Superior temporal gyrus (tissue), 1 donor: ENCODE measurements around the gene GOLM1.
"Not testable (repeated sequence)": the region's sequence is repeated elsewhere in the genome, so short reads cannot be mapped to it uniquely, and the experiment has no call there.

Experiments used
- DNase-seq: peaks from one replicate; pipeline ENCODE4 v3.0.0-alpha.2; 2016; ENCODE audit errors: extremely low spot score

Gene GOLM1, protein sequence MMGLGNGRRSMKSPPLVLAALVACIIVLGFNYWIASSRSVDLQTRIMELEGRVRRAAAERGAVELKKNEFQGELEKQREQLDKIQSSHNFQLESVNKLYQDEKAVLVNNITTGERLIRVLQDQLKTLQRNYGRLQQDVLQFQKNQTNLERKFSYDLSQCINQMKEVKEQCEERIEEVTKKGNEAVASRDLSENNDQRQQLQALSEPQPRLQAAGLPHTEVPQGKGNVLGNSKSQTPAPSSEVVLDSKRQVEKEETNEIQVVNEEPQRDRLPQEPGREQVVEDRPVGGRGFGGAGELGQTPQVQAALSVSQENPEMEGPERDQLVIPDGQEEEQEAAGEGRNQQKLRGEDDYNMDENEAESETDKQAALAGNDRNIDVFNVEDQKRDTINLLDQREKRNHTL

DNA sequence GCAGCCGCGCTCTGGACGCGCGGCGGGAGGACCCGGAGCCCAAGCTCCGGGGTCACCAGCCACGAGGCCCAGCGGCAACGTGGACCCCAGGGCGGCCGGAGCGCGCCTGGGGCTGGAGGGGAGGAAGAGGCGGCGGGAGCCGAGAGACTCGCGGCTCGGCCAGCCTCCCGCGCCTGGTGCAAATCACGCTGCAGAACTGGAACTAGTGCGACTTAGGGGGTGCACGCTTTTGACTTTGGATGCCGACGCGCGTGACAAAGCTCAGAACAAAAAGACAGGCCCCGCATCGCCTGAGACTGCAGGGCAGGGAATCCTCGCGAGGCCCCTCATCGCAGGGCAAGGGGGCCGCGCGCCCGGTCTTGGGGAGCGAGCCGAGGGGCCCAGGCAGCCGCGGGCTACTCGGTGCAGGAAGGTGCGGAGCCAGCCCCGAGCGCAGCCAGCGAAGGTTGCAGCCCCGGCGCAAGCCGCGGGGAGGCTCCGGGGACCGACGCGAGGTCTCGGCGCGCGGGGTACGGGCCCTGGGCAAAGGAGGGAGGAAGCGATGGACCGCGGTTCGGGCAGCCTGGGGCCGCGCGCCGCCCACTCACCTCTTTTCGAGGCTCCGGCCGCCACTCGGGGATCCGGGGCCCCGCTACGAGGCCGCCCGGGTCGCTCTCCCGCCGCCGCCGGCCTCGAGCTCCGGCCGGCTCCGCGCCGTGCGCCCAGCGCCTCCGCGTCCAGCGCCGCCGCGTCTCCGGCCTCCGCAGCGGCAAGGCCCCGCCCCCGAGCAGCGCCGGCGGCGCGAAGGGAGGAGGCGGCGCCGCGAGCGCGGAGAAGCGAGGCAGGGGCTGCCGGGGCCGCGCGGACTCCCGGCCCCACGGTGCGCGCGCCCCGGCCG lies at the start of gene GOLM1:
TSS of gene GOLM1 (minus strand) at position 735 of the 877 bp plus-strand sequence. CDS start 20,238 bp downstream, outside the sequence.
- DNase-seq, result no peak

DNA sequence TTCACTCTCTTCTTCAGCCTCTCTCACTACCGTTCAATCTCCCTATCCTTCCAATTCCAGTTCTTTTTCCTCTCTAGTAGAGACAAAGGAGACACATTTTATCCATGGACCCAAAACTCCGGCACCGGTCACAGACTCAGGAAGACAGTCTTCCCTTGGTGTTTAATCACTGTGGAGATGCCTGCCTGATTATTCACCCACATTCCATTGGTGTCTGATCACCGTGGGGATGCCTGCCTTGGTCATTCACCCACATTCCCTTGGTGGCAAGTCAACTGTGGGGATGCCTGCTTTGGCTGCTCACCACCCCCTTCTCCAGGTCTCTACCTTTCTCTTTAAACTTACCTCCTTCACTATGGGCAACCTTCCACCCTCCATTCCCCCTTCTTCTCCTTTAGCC lies 47.3 kb upstream of the GOLM1 start:
- not testable (repeated sequence) for DNase-seq

DNA sequence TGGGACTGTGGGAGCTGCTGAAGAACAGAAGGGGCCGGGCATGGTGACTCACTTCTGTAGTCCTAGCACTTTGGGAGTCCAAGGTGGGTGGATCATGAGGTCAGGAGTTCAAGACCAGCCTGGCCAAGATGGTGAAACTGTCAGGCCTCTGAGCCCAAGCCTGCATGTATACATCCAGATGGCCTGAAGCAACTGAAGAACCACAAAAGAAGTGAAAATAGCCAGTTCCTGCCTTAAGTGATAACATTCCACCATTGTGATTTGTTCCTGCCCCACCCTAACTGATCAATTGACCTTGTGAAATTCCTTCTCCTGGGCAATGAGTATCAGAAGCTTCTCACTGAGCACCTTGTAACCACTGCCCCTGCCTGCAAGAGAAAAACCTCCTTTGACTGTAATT lies 46.6 kb upstream of the GOLM1 start:
- not testable (repeated sequence) for DNase-seq

DNA sequence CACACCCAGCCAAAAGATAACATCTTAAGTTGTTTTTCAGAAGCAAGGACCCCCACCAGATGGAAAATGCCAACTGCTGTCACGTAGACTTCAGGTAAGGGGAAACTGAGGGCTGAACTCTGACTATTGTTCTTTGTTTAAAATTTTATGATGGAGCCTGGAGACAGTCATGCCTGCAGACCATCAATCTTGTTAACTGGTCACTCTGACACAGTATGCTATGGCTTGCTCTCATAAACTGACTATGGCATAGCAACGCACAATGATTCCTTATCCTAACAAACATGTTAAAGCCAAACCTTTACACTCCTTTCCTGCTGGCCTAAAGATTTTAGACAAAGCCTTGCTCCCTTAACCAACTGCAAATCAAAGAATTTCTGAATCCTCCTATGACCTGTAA lies 43.6 kb upstream of the GOLM1 start:
- no peak for DNase-seq

DNA sequence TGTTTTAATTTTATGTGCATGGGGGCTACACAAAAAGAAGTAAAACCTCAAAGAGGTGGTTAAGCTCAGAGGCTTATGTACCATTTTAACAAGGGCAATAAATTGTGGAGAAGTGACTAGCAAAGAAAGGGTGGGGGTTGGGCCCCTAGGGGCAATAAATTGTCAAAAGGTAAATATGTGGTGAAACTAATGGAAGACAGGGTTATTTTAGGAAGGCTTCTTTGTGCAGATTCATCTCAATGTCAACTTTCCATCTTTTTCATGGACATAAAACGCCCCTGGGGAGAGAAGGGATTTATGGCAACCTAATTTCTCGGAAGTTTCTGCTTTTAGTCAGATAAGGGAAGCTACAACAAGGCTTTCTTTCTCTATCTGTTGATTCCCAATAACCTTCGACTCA lies 42.5 kb upstream of the GOLM1 start:
- no peak for DNase-seq

DNA sequence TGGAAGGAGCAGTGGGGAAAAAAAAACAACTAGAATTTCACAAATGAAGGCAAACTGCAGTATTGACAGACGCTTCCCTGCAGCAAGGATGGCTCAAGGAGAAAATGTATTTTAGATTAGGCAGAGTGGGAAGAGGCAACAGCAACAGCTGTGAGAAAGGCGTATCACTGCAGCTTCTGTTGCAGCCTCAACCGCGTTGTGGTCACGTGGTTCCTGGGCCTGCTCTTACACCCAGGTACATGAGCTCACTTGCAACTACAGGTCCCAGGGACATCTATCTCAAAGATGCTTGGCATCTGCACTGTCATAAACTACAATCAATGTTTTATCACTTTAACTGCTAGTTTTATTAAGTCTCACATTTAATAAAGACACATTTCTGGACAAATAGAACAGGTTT lies 36.0 kb upstream of the GOLM1 start:
- no peak for DNase-seq

DNA sequence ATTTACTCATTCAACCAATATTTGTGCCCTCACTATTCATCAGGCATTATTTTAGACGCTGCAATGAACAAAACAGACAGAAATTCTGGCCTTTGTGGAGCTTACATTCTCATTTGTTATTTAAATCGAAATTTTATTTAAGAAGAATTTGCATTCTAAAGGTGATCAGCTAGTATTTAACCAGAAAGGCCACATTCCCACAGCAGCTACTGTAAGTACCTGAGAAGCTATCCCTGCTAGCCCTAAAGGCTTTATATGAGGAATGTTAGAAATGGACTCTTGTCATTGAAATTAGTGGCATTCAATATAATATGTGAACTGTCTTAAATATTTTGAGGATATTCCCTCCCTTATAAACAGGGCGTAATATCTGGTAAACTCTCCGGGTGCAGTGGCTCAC lies 35.0 kb upstream of the GOLM1 start:
- DNase-seq, result no peak

DNA sequence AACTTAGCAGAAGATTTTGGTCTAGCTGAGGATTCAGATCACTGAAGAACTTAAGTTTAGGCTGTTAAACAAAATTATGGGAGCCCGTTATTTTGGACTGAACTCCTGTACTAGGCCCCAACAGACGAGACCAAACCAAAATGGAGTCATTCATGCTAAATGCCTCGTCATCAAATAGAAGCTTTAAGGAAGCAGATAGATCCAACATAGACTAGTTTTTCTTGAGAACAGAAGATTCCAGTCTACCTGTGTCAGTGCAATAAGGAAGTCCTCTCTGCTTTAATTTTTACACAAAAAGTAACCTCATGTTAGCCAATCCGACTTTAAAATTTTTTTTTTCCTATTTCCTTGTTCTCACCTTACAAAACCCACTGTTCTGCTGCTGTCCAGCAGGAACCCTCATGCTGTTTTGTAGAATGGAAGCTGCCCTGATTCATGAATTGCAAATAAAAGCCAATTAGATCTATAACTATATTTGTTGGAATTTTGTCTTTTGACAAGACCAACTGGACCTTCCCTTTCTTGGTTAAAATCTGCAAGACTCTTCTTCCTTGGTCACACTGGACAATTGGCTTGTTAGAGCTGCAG lies 29.0 kb upstream of the GOLM1 start:
- DNase-seq, result no peak

DNA sequence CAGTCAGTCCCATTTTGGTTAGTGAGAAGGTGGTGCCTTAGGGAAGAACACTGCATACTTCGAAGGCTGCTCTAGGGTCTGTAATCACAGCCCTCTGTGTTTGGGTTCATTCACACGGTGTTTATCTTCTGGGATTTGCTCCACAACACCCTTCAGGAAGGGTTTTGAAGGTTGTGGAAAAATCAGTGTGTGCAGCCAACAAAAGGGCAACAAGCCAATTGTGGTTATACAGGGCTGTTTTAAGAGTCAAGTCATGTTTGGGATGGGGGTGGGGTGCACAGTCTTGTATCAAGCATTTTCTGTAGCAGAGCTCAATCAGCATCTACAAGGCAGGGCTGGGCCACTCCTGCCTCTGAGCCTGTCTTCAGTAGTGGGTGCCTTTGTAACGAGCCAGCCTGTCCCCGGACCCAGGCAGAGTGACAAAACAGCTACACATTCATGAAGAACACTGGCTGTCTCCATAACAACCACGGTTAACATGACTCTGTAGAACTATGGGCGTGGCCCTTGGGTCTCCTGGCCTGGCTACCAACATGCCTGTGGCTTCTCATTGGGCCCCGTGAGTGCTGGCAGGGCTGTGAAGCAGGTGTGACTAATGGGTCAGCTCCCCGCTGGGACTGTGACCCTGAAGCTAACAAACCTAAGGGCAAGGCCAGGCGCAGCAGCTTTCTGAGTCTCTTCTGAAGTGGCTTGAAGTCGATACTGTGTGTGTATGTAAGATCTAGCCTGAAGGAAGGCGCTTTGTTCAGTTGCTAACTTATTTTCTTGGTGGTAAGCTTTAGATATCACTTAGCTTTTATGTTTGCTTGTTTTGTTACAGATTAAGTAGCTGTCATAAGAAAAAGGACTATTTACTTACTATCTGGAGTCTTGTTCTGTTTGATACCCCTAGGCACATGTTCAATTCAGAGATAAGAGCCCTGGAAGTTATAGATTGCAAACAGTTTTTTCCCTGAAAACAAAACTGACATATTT lies 27.9 kb upstream of the GOLM1 start:
- peak; percentile 30 for DNase-seq

DNA sequence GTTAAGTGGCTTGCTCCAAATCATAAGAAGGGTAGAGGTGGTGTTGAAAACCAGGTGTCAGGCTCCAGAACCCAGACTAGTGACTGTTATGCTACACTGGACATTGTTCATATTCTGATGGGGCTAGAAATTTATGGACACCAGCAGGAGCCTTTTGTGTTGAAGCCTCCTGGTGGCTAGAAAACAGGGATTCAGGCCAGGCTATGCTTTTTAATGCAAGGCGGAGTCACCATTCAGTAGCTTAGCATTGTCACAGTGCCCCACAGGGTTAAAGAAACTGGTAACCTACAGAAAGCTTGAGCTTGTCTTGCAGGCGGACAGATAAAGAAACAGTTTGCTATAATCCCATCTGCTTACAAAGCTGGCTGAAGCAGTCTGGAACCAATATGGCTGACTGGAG lies 23.0 kb upstream of the GOLM1 start:
- no peak for DNase-seq

DNA sequence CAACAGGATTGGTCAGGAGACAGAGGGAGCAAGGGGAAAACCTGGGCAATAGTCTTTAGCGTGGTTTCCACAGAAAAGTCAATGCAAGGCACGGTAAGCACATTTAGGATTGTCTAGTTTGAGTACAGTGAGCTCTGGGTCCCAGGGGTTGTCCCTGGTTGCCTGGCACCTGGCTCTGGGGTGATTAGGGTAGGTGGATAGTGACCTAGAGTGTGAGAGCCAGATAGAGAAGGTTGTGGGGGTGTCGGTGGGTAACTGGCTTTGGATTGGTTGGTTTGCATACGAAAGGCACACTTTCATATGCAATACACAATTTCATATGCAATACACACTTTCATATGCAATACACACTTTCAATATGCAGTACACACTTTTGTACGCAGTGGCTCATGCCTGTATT lies 20.1 kb upstream of the GOLM1 start:
- no peak for DNase-seq

DNA sequence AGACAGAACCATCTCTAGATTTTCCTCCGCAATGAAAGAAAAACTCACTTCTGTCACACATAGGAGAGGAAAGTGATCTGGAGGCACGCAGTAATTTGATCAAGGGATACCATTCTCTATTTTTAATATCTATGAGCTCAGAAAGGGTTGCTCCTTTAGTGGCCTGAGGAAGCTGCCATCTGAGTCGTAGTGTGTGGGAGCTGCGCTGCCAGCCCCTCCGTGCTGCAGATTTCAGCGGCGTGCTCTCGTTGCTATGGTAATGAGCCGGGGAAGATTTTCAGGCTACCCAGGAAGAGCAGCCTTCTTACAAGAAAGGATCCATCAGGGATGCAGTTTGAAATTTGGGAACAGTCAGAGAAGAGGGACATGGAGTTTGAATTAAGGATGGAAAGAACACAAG lies 17.1 kb upstream of the GOLM1 start:
- no peak for DNase-seq

DNA sequence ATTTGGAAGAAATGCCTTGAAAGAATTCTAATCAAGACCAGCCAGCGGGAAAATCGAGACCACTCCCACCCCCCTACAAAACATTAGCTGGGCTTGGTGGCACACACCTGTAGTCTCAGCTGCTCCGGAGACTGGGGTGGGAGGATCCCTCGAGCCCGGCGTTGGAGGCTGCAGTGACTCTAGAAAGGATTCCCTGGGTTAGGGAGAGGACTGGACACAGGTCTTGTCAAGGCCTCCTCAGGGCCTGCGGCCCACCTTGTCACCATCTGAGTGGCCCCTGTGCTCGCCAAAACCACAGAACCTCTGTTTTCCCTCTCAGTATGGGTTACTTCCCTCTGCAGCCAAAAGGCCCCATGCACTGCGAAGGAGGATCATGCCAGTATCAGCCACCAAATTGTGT lies 16.5 kb upstream of the GOLM1 start:
- no peak for DNase-seq

DNA sequence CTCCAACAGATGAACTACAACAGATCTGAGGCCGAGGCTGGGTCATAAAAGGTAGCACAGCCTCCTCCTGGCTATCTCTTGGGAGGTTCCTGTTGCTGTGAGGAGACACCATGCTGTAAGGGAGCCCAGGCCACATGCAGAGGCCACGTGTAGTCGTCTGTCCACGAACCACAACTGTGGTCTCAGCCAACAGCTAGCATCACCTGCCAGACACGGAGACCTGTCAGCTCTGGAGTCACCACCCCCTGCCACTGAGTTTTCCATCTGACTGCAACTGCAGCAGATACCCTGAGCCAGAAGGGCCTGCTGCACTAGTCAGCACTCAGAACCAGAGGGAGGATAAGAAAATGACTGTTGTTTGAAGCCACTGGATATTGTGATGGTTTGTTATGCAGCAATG lies 12.7 kb upstream of the GOLM1 start:
- DNase-seq, result no peak

DNA sequence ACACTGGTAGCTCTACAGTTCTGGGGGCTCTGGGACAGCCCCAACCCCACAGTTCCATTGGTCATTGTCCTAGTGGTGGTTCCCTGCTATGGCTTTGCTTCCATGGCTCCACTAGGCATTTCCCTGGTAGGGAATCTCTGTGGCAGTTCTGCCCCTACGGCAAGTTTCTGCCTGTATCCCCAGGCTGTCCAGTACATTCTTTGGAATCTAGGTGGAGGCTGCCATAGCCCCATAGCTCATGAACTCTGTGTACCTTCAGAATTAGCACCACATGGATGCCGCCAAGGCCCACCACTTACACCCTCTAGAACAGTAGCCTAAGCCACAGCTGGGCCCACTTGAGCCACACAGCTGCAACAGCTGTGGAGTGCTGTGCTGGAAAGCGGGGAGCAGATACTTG lies 3.3 kb upstream of the GOLM1 start:
- no peak for DNase-seq

DNA sequence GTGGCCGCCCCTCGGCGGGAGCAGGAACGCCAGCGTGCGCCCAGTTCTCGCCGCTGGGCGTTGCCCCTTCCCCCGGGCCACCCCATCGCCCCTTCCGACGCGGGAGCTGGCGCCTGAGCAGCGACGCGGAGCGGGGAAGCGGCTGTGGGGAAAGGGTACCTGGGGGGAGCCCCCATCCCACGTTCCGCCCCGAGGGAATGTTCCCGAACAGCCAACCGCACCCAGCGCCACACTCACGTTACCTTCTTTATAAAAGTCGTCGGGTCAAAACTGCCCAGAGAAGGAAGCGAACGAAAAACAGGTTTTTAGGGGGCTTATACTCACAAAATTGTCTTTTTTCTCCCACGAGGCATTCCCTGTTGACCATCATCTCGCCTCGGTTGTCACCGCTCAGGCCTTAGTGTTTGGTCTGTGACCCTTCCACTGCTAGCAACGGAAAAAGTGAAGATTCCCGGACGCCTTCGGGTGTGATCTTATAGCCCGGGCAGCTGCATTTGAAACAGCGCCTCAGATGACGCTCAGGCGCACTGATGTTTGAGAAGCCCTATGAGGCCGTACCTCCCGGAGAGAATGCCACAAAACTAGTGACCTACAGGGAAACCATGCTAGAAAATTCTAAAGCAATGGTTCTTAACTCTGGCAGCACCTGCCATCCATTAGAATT lies 475 bp upstream of the GOLM1 start:
- no peak for DNase-seq

DNA sequence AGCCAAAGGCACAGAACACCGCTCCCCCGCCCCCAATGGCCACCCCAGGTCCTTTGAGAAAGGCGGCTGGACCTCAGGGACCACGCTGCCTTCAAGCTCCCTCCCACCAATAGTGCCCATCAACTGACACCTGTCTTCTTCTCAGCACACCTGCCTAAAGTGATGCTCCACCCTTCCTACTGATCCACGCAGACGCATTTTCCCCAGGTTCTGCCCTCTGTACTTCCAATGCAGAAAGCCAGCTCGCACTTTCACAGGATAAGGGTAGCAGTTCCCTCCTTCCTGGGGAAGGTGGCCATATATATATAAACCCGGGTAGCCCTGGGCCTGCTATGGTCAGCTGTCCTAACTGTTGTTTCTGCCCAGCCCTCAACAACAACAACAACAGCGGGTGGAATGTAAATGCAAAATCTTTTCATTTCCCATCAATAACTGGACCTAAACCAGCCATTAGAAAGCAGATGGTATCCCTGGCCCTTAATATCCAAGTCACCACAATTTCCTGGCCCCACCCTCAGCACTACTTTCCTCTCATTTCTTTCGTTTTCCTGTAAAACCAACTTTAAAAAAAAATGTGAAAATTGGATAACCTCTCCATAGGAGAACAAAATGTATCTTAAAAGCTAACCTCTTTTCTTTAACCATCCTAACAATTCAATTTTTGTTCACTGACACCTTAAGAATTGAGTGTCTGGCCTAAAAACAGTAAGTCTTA lies 1.7 kb downstream of the GOLM1 start:
- no peak for DNase-seq

DNA sequence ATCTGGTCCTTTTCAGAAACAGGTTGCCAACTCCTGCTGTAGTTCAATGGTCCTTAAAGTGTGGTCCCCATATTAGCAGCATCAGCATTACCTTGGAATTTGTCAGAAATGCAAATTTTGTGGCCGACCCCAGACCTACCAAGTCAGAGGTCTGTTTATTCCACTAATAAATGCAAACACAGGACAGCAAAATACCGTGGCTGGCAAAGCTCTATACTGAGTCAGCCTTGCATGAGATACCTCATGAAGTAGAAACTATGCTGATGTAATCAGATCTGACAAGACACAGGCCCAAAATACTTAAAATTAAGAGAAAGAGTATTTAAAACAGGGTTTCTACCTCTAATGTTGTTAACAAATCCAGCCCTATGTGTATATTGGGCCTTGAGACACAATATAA lies 3.0 kb downstream of the GOLM1 start:
- DNase-seq, result no peak

DNA sequence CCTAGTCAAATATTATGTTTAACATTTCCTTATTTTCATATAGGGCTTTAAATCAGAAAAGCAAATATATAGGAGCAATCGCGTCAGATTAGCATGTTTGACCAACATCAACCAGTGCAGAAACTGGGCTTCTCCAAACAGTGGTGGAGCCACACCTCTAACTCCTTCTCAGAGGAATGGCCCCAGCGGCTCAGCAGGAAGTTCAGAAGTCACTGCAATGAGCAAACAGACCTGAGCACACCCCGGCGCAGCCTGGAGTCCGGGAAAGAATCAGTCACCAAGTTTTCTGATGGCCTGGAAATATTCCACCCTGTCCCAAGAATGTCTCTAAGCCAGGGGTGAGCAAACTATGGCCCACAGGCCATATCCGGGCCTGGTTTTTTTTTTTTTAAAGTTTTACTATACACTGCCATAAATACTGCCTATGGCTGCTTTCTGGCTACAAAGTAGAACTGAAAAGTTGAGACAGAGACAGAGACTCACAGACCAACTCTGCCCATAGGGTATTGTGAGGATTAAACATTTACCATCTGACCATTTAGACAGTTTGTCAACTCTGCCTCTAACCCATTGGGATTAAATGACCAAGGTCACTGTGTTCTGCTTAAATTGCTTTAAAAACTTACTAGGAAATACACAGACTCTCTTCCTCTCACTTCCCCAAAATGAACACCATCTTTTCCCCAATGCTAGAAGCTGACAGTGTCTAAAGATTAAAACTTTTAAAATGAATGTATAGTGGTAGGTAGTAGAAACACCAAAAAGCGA lies 5.4 kb downstream of the GOLM1 start:
- no peak for DNase-seq
